GM12878 (cell line): ENCODE results near the gene PCYOX1L. TPM values are rescaled to one million over a fixed set of nuclear protein-coding genes. Genes with fewer than 3 reads are reported as not detected.

ENCODE experiments used
- ATAC-seq: fragments of 200-7000 bp; cut with Tn5 transposase; 3 replicates; pipeline ENCODE4 v1.9.1; 2020; ENCODE audit warnings: mild to moderate bottlenecking, moderate library complexity
- BruUV-seq: library from RNA; stranded (reverse); fragments of 400-500 nt; replicated peaks from 2 replicates; lab custom pipeline; 2021; lab: Mats Ljungman, UMichigan
- CTCF ChIA-PET: fragments of 300-600 bp; sonication (Branson Sonifier 250); formaldehyde crosslinking; extraction: SDS; loops from one replicate; lab custom pipeline; 2021; ENCODE audit warnings: inconsistent platforms; lab: Yijun Ruan, JAX
- POLR2A ChIA-PET: fragments of 350-600 bp; formaldehyde crosslinking; extraction: SDS; loops from one replicate; lab custom pipeline; 2021; ENCODE audit warnings: inconsistent platforms; lab: Charles Lee
- RAD21 ChIA-PET: fragments of 300-600 bp; sonication (Branson Sonifier 250); formaldehyde crosslinking; loops from one replicate; lab custom pipeline; 2023; ENCODE audit warnings: antibody characterized with exemption; ENCODE audit not compliant: unreplicated experiment; lab: Charles Lee
- SMC1A ChIA-PET: fragments of 300-600 bp; sonication (Branson Sonifier 250); formaldehyde crosslinking; loops from one replicate; lab custom pipeline; 2023; ENCODE audit not compliant: unreplicated experiment, uncharacterized antibody; lab: Charles Lee
- DNase-seq: peaks from one replicate; pipeline ENCODE4 v3.0.0-alpha.2; 2011; ENCODE audit warnings: low read depth, low spot score
- FAIRE-seq: peaks from 3 replicates; lab custom pipeline; 2011; peaks lifted over from hg19 to GRCh38; lab: Jason Lieb, UNC
- H2AFZ ChIP-seq: 2 replicates; pipeline ENCODE4 v1.6.0; 2011; ENCODE audit warnings: low read depth, low read length, control low read depth; ENCODE audit not compliant: control insufficient read depth
- H3K27ac ChIP-seq: 2 replicates; pipeline ENCODE4 v1.5.1; 2011; ENCODE audit warnings: control low read depth; ENCODE audit not compliant: control insufficient read depth, insufficient read depth
- H3K27me3 ChIP-seq, 2 experiments: replicated peaks in 1 of 2; 2 replicates each; pipeline versions ENCODE4 v1.6.0 to v1.6.1; 2011; ENCODE audit warnings: low read length in 1 of 2; ENCODE audit not compliant: control insufficient read depth in 2 of 2, insufficient read depth in 2 of 2
- H3K36me3 ChIP-seq, 2 experiments: 2 replicates each; pipeline ENCODE4 v1.5.1; 2011; ENCODE audit warnings: low read length in 1 of 2; ENCODE audit not compliant: control insufficient read depth in 2 of 2, insufficient read depth in 2 of 2
- H3K4me1 ChIP-seq: 2 replicates; pipeline ENCODE4 v1.6.1; 2011; ENCODE audit warnings: mild to moderate bottlenecking, low read length, moderate library complexity, mixed read lengths; ENCODE audit not compliant: control insufficient read depth, insufficient read depth
- H3K4me2 ChIP-seq: 2 replicates; pipeline ENCODE4 v1.6.0; 2011; ENCODE audit warnings: control low read depth; ENCODE audit not compliant: control insufficient read depth, insufficient read depth
- H3K4me3 ChIP-seq: fragments of 200-600 bp; sonication (generic); 2 replicates; pipeline ENCODE4 v1.5.1; 2016
- H3K79me2 ChIP-seq: 2 replicates; pipeline ENCODE4 v1.6.0; 2011; ENCODE audit warnings: low read length; ENCODE audit not compliant: control insufficient read depth, insufficient read depth
- H3K9ac ChIP-seq: 2 replicates; pipeline ENCODE4 v1.8.0; 2011; ENCODE audit warnings: low read length, control low read depth, mixed read lengths; ENCODE audit not compliant: control insufficient read depth, insufficient read depth
- H3K9me3 ChIP-seq: replicated peaks from 3 replicates; pipeline ENCODE4 v1.5.1; 2011; ENCODE audit warnings: mild to moderate bottlenecking, low read length; ENCODE audit not compliant: control insufficient read depth, insufficient read depth
- H4K20me1 ChIP-seq: 2 replicates; pipeline ENCODE4 v1.6.0; 2011; ENCODE audit not compliant: control insufficient read depth, insufficient read depth
- CHD4 ChIP-seq: fragments of 200-600 bp; sonication (generic); IDR thresholded peaks from 2 replicates; pipeline ENCODE4 v1.6.1; 2016; ENCODE audit warnings: mild to moderate bottlenecking
- CREM ChIP-seq: IDR thresholded peaks from 2 replicates; pipeline ENCODE4 v1.6.1; 2014; ENCODE audit warnings: antibody characterized with exemption, low read depth
- EP300 ChIP-seq, 2 experiments: fragments of 150-350 bp in 1 of 2; IDR thresholded peaks; 2 replicates each; pipeline ENCODE4 v1.6.1; 2011 to 2012; ENCODE audit warnings: low read depth in 2 of 2, low read length in 2 of 2, borderline replicate concordance in 1 of 2, improper control_type of control experiment in 1 of 2, inconsistent platforms in 1 of 2; ENCODE audit not compliant: control insufficient read depth in 1 of 2
- IKZF2 ChIP-seq, 2 experiments: fragments of 450-650 bp; IDR thresholded peaks; 2 replicates each; pipeline ENCODE4 v1.6.1; 2017; ENCODE audit warnings: mild to moderate bottlenecking in 2 of 2, moderate library complexity in 2 of 2
- MEF2B ChIP-seq: fragments of 450-650 bp; IDR thresholded peaks from 2 replicates; pipeline ENCODE4 v1.6.1; 2018; ENCODE audit warnings: mild to moderate bottlenecking, moderate library complexity; ENCODE audit not compliant: partially characterized antibody, poor library complexity, severe bottlenecking
- MXI1 ChIP-seq: fragments of 150-350 bp; IDR thresholded peaks from 2 replicates; pipeline ENCODE4 v1.6.1; 2011; ENCODE audit warnings: low read depth, mild to moderate bottlenecking, inconsistent platforms, low read length, improper control_type of control experiment
- MYC ChIP-seq: IDR thresholded peaks from 2 replicates; pipeline ENCODE4 v1.6.1; 2011; ENCODE audit warnings: mild to moderate bottlenecking, low read length, moderate library complexity, inconsistent platforms; ENCODE audit not compliant: insufficient read depth, insufficient replicate concordance, insufficient read length, severe bottlenecking
- NFYB ChIP-seq: IDR thresholded peaks from 2 replicates; pipeline ENCODE4 v1.6.1; 2011; ENCODE audit warnings: low read depth, mild to moderate bottlenecking, low read length, improper control_type of control experiment, moderate library complexity; ENCODE audit not compliant: insufficient read depth
- NR2C1 ChIP-seq: fragments of 450-650 bp; IDR thresholded peaks from 2 replicates; pipeline ENCODE4 v1.6.1; 2017; ENCODE audit warnings: antibody characterized with exemption, mild to moderate bottlenecking, moderate library complexity
- RCOR1 ChIP-seq: conservative IDR thresholded peaks from 2 replicates; pipeline ENCODE4 v1.6.1; 2012; ENCODE audit warnings: low read depth, low read length, improper control_type of control experiment
- SPI1 ChIP-seq: IDR thresholded peaks from 2 replicates; pipeline ENCODE4 v1.6.1; 2011; ENCODE audit warnings: low read depth, mild to moderate bottlenecking, low read length, moderate library complexity, borderline replicate concordance; ENCODE audit not compliant: insufficient read depth
- SREBF2 ChIP-seq: IDR thresholded peaks from 2 replicates; pipeline ENCODE4 v1.6.1; 2012; ENCODE audit warnings: mild to moderate bottlenecking, low read length
- SUPT20H ChIP-seq: IDR thresholded peaks from 2 replicates; pipeline ENCODE4 v1.6.1; 2011; ENCODE audit warnings: low read depth, mild to moderate bottlenecking, low read length, moderate library complexity, borderline replicate concordance; ENCODE audit not compliant: control insufficient read depth
- YBX1 ChIP-seq: fragments of 450-650 bp; IDR thresholded peaks from 2 replicates; pipeline ENCODE4 v1.6.1; 2016; ENCODE audit warnings: antibody characterized with exemption
- YY1 ChIP-seq: IDR thresholded peaks from 2 replicates; pipeline ENCODE4 v1.6.1; 2011; ENCODE audit warnings: low read depth, mild to moderate bottlenecking, low read length
- WGBS: methylation state at CpG from one replicate; pipeline ENCODE4 v1.1.6; 2016; ENCODE audit warnings: low lambda C conversion rate; ENCODE audit not compliant: insufficient replicate concordance, insufficient coverage; ENCODE audit errors: missing lambda C conversion rate; 5-methylcytosine and 5-hydroxymethylcytosine counted together
- in situ Hi-C: fragments of 300-500 bp; cut with MboI; formaldehyde crosslinking; loops from 9 replicates; pipeline ENCODE4 v1.14.3; 2018; ENCODE audit warnings: mixed read lengths
- intact Hi-C: fragments of 100-400 bp; cut with micrococcal nuclease; formaldehyde crosslinking; loops from one replicate; pipeline ENCODE4 v1.14.2; 2022; ENCODE audit not compliant: unreplicated experiment
- polyA plus RNA-seq, 11 experiments: library from polyadenylated mRNA; depleted of rRNA in 4 of 11; unstranded in 6 of 11; stranded (reverse) in 5 of 11; fragments of >200 nt; fragmentation: Nextera tagmentation in 4 of 11; fragmentation: Illumina TruSeq in 1 of 11; extraction: Ambion mirVana in 4 of 11; extraction: Trizol in 1 of 11; gene quantifications; 1 replicate in 1 of 11; 2 replicates in 10 of 11; pipeline versions ENCODE4 v1.2.1 to v1.2.3, GENCODE V29; 2011 to 2016; ENCODE audit warnings: inconsistent platforms in 2 of 11, missing spikeins in 2 of 11, low read depth in 1 of 11
- total RNA-seq, 4 experiments: library from RNA; depleted of rRNA in 3 of 4; stranded (reverse); fragments of >200 nt in 3 of 4; fragmentation: Illumina TruSeq in 1 of 4; extraction: Trizol in 1 of 4; gene quantifications; 2 replicates each; pipeline versions ENCODE4 v1.2.1 to v1.2.3, GENCODE V29; 2013 to 2021
- TF ChIP-seq, protein P1 (sequence below): fragments of 450-650 bp; IDR thresholded peaks from 2 replicates; pipeline ENCODE4 v1.6.1; 2016; ENCODE audit warnings: mild to moderate bottlenecking, moderate library complexity, borderline replicate concordance
- TF ChIP-seq, protein P2 (sequence below): IDR thresholded peaks from 2 replicates; pipeline ENCODE4 v1.6.1; 2011; ENCODE audit warnings: low read depth, mild to moderate bottlenecking, low read length, moderate library complexity, borderline replicate concordance; ENCODE audit errors: extremely low read depth

The PCYOX1L gene
- total and polyA plus RNA-seq, 10 of the 15 experiments (the other 5 are each of a cell fraction or from before 2014, with no cell fraction given), result 2.9 to 17.0 (median 12.9) TPM

DNA sequence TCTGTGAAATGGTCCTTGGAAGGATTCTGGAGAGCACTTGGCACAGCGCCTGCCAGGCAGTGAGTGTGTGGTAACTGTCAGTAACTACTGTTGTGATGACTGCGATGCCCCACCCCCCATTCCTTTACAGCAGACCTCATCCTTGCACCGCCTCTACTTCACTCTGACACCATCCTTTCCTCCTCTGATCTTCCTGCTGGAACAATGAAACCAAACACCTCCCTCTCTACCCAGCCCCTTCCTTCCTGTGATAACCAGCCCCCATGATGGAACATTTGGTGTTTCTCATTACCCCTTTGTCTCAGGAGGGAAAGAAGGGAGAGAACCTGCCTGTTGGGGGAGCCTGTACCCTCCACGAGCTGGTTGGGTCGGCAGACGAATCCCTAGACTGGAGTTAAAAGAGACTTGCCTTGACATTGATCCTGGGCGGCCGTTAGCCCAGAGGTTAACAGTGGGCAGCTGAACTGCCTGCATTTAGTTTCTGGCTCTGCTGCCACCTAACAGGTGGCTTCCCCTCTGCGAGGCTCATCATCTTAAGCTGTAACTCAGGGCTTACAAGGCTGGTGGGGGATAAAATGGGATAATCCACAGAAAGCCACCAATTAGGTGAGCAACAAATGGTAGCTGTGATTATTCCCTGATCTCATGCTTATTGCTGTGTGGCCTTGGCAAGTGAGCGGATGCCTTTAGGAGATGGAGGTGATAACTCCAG, 46.7 kb upstream of the PCYOX1L start:
- no peak for FAIRE-seq
- no peaks in the 10 kb centered on the region for H3K36me3 ChIP-seq
- RAD21 ChIA-PET, result no interaction called here
- no peak for ATAC-seq
- POLR2A ChIA-PET, result no interaction called here
- intact Hi-C loops (no loop called here), in situ Hi-C loops (no loop called here)
- no peaks in the 10 kb centered on the region for H3K9me3 ChIP-seq
- BruUV-seq, result no TSS peak
- H4K20me1 ChIP-seq, result no peaks in the 10 kb centered on the region
- H3K9ac ChIP-seq, result no peak overlapping the region
- no peak overlapping the region for H3K4me2 ChIP-seq
- H3K79me2 ChIP-seq, result no peaks in the 10 kb centered on the region
- H3K27me3 ChIP-seq, result no peaks in the 10 kb centered on the region; a peak in 1 of 4 replicates
- no peak overlapping the region for H3K4me3 ChIP-seq
- no peak for DNase-seq
- CTCF ChIA-PET, result interaction anchor here (1.3 to 2.4 kb wide), 2 partner anchors 56 to 60 kb away, joined by 5 to 7 read pairs; no protein-coding TSS in a partner anchor
- H2AFZ ChIP-seq, result no peak overlapping the region
- no peak overlapping the region for H3K27ac ChIP-seq
- SMC1A ChIA-PET, result no interaction called here
- TF ChIP-seq EP300 (IDR thresholded peaks at IDR 0.05; ENCODE audit: borderline replicate concordance in 1 of 2, control insufficient read depth in 1 of 2, low read depth in 2 of 2, low read length in 2 of 2) (no peak), NFYB (no peak), YBX1 (no peak), MYC (no peak), SUPT20H (no peak), CHD4 (no peak), NR2C1 (no peak), SREBF2 (no peak), IKZF2 (IDR thresholded peaks at IDR 0.05) (no peak), MXI1 (no peak), SPI1 (no peak), CREM (no peak), MEF2B (no peak), YY1 (no peak), RCOR1 (no peak)
- TF ChIP-seq, protein P1, sequence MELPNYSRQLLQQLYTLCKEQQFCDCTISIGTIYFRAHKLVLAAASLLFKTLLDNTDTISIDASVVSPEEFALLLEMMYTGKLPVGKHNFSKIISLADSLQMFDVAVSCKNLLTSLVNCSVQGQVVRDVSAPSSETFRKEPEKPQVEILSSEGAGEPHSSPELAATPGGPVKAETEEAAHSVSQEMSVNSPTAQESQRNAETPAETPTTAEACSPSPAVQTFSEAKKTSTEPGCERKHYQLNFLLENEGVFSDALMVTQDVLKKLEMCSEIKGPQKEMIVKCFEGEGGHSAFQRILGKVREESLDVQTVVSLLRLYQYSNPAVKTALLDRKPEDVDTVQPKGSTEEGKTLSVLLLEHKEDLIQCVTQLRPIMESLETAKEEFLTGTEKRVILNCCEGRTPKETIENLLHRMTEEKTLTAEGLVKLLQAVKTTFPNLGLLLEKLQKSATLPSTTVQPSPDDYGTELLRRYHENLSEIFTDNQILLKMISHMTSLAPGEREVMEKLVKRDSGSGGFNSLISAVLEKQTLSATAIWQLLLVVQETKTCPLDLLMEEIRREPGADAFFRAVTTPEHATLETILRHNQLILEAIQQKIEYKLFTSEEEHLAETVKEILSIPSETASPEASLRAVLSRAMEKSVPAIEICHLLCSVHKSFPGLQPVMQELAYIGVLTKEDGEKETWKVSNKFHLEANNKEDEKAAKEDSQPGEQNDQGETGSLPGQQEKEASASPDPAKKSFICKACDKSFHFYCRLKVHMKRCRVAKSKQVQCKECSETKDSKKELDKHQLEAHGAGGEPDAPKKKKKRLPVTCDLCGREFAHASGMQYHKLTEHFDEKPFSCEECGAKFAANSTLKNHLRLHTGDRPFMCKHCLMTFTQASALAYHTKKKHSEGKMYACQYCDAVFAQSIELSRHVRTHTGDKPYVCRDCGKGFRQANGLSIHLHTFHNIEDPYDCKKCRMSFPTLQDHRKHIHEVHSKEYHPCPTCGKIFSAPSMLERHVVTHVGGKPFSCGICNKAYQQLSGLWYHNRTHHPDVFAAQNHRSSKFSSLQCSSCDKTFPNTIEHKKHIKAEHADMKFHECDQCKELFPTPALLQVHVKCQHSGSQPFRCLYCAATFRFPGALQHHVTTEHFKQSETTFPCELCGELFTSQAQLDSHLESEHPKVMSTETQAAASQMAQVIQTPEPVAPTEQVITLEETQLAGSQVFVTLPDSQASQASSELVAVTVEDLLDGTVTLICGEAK, result no peak
- TF ChIP-seq, protein P2, sequence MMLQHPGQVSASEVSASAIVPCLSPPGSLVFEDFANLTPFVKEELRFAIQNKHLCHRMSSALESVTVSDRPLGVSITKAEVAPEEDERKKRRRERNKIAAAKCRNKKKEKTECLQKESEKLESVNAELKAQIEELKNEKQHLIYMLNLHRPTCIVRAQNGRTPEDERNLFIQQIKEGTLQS, result no peak
- WGBS, result 35% methylated on average over 10 of the region's 10 CpGs
- no peaks in the 10 kb centered on the region for H3K4me1 ChIP-seq
